Stimulated activated CD8-positive, alpha-beta memory T cell treated with anti-CD3 and anti-CD28 coated beads, Interleukin-4, amount 100 ng/mL, for 4 hours (primary cell): Measurements from ENCODE around the gene LOC128125822.
"Not testable (repeated sequence)": the region's sequence is repeated elsewhere in the genome, so short reads cannot be mapped to it uniquely, and the experiment has no call there.

Source experiments
- DNase-seq, 2 donors: peaks; one replicate each; pipeline ENCODE4 v3.0.0-alpha.2; 2020; ENCODE audit warnings: low read depth in 2 of 2, low spot score in 1 of 2

The LOC128125822 gene

DNA sequence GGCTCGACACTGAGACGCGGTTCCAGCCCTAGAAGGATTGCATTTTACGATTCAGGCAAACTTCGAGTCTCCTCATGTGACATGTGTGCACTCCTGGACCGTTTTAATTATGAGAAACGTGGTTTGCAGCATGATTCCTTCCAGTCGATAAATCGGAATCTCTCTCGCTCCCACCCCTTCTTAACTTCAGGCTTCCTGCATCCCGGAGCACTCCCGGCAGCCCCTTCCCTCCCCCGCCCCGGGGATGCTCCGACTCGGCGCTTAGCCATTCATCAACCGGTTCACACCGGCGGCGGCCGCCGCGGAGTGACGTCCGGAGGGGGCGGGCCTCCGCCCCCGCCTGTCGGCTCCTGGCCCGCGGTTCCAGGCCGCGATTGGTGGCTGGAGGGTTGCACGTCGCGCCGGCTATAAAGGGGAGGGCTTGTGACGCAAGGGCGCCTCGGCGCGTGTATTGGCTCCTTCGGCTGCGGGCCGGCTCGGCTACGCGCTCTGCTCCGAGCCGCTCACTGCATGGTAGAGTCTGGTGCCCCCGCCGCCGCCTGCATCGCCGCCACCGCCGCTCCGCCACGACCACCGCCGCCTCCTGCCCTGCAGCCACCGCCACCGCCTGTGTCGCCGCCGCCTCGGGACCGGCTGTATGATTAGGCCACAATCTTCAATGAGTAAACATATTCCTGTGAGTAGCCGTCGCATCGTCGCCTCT is at the start of gene LOC128125822, which contains the start of gene PTP4A1:
Gene LOC128125822 (plus strand): TSS at position 437 of the 703 bp plus-strand sequence.
Gene PTP4A1 (plus strand): TSS at position 437 of the 703 bp plus-strand sequence. CDS start 4,401 bp downstream, outside the sequence.
- peak; percentile 89 to 95 for DNase-seq

DNA sequence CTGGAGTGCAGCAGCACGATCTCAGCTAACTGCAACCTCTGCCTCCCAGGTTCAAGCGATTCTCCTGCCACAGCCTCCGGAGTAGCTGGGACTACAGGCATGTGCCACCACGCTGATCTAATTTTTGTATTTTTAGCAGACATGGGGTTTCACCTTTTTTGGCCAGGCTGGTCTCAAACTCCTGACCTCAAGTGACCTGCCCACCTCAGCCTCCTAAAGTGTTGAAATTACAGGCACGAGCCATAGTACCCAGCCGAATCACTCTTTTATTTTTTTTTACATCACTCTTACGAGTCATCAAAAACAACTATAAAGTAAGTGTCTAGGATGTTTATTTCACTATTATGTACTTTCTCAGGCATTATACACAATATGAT is 49.4 kb upstream of the LOC128125822 start:
- not testable (repeated sequence) for DNase-seq

DNA sequence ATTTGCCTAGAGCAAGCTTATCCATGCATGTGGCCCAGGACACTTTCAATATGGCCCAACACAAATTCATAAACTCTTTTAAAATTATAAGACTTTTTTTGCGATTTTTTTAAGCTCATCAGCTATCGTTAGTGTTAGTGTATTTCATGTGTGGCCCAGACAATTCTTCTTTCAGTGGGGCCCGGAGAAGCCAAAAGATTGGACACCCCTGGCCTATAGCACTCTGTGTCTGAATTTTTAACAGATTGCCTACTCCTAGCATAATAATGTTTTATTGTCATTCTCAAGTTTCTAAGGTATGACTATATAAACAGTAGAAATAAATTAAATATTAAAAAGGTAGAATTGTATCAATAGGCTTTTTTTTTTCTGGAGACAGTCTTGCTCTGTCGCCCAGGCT is 48.6 kb upstream of the LOC128125822 start:
- DNase-seq = no peak

DNA sequence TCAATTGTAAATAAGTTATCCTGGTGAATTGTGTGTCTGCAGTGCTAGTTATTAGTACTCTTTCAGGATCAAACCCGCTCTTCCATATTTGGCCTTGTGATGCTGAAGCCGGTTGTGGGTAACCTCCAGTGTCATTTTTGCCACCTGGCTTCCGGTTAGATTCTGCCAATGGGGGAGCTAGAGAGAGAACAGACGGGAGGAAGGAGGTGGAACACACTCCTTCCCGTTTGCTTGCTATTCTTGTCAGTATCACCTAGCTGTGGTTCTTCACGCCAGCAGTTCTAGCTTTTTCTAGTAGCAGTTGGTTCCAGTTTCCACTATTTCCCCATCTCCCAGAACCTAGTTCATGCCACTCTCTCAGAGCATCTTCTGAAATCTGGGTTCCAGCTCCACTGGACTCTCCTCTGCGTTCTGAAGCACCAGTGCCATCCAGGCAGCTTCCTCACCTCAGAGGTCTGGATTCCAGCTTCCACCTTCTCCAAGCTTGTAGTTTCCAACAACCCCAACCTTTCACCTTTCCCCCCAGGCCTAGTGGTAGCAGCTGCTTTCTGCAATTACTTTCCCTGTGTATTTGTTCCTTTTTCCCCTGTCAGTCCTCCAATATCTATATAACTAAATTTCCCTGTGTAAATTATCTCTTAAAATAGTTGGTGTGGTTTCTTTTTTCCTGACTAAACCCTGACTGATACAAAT is 46.9 kb upstream of the LOC128125822 start:
- DNase-seq = no peak

DNA sequence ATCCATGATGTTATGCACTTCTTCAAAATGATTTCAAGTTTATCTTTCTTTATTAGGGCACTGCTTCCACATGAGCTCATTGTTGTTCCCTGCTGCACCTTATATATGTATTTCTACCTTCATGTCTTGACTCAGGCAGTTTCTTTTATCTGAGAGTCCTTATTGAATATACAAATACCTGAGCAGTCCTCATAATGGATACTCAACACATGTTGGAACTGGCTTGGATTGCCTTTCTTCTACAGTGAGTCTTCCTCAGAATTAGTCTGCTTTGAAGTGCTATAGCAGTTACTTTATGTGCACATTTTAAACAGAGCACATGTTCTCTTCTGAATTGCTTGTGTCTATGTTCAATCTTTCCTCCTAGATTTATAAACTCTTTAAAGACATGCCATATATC is 45.3 kb upstream of the LOC128125822 start:
- no peak for DNase-seq

DNA sequence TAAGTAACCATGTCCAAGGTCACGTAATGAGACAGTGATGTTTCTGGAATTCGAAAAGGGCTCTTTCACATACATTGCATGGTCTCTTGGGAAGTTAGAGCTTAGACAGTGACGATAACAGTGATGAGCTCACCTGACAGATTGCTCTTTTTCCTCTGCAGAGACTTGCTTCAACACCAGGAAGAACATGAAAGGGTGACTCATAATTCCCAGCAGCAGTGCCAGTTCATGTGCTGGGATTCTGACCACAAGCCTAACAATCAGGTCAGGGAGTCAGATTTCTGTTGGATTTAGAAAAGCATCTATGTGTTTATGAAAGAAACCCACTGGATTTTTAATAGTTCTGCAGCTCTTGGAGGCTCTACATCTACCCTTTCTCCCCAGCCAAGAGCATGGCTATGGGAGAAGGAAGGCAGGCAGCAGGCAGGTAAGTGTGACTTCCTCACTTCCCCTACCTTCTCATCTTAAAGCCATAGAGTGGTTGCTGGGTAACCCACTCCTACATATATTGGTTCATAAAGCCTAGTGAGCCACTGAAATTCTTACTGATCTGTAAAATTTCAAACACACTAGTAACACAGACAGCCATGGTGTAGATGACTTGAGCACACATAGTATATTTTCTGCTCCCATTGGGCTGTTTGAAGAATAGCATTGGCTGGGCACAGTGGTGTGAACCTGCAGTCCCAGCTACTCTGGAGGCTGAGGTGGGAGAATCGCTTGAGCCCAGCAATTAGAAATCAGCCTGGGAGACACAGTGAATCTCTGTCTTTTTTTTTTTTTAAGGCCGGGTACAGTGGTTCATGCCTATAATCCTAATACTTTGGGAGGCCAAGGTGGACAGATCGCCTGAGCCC is 44.4 kb upstream of the LOC128125822 start:
- no peak for DNase-seq

DNA sequence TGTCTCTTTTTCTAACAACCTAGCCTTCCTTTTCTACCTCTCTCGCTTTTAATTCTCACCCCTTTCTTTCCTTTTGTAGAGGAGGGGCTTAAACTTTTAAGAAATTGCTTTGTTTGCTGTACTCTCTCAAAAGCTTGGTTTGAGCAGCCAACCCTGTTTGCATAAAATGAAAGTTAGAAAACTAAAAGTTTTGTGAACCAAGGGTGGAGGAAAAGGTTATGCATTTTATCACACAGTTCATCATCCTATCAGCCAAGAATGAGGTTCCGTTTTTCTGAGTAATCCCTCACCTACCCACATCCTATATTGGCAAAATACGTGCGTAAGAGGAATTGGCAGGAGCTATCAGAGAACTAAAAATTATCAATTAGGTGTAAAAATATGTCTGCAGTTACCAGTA is 42.8 kb upstream of the LOC128125822 start:
- DNase-seq = no peak

DNA sequence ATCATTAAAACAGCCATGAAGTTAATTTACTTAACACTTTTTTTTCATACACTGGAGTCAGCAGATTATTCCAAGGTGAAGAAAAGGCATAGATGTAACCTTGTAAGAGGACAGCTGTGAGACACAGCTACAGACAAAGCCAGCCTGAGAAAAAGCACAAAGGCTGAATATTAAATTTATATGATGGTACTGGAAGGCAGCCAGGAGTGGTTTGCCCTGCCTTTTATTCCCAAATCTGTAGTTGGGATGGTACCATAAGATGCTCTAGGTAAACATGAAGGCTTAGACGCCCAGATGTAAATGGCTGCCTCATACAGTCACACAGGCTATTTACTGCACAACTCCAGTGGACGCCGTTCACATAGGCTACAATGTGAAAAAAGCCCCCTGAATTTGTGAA is 42.1 kb upstream of the LOC128125822 start:
- DNase-seq = no peak

DNA sequence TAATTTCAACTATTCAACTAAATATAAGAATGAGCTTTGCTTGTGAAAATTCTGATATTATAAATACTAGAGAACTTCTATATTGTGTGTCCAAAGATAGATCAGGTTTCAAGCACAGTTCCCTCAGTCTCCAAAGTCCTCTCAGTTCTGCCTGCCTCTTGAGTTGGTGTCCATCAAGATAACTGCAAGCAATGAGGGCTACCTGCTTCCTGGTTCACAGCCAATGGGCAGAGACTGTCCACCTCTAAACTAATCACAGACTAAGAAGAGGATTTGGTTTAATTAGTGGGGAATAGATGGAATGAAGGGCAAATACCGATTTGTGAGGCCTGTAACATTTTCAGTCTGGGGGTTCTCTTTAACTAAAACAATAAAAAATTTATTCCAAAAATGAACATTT is 41.3 kb upstream of the LOC128125822 start:
- no peak for DNase-seq

DNA sequence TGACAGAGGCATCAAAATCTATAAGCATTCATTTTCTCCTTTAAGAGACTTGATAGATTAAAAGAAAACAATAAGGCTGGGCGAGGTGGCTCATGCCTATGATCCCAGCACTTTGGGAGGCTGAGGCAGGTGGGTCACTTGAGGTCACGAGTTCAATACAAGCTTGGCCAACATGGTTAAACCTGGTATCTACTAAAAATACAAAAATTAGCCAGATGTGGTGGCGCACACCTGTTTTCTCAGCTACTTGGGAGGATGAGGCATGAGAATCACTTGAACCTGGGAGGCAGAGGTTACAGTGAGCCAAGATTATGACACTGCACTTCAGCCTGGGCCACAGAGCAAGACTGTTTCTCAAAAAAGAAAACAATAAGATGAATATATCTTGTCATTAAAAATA is 39.3 kb upstream of the LOC128125822 start:
- DNase-seq = no peak

DNA sequence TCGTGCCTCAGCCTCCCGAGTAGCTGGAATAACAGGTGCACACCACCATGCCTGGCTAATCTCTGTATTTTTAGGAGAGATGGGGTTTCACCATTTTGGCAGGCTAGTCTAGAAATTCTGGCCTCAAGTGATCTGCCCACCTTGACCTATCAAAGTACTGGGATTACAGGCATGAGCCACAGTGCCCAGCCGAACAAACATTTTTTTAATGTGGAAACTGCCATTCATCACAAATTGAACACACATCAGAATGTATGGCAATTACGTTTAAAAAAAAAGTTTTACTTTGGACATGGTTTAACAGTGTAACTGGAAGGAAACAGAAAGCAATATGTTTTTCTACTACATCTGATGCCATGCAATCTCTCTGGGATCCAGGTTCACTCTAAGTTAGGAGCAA is 38.3 kb upstream of the LOC128125822 start:
- no peak for DNase-seq

DNA sequence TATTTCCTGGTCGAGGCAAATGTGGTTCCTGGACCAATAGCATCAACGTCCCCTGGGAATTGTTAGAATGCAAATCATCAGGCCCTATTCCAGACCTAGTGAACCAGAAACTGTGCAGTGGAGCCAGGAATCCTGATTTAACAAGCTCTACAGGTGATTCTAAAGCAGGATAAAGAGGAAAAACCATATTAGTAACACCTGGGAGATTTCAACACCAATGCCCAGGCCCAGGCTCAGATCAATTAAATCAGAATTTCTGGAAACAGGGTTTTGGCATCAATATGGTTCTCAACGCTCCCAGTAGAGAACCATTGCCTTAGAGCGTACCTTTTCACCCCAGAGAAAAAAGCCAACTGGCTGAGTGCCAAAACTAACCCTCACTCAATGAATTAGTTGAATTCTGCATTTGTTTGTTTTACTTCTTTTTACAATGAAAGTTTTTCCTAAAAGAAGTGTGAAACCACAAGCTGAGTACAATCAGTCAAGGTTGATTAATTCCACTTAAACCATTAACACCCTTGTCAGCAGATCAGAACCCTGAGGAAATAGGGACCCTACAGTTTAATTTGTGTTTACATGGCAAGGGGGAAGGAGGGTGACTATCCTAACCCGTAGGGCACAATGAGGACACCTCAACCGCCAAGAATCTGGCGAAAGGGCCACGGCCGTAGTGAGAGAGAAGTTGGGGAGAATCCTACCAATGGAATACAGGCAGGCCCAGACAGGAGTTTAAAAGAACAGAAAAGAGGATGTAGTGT is 34.9 kb upstream of the LOC128125822 start:
- no peak for DNase-seq

DNA sequence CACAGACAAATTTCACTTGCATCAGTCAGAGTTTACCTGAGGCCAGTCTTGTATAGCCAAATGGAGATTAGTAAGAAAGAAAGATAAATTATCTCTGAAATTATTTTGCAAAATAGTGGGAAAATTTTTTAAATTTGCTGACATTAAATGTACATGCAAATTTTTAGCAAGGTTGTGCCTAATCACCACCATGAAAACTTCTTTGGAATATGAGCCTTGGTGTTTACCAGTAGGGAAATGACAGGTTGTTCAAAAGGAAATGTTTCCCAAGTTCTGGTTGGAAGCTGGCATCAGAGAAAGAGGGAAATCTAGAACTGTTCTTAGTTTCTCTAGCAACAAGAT is 34.4 kb upstream of the LOC128125822 start:
- DNase-seq = no peak

DNA sequence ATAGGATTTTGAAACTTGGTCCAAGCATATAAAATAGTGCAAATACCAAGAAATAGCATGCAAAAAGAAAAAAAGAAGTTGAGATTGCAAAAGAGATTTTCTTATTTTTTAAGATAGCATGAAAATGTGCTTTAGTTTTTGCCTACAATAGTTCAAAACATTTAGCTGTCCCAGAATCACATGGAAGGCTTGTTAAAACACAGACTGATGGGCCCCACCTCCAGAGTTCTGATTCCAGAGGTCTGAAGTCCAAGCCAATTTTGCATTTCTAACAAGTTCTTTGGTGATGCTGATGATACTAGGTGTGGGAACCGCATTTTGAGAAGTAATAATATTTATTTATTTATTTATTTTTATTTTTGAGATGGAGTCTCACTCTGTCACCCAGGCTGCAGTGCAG is 33.7 kb upstream of the LOC128125822 start:
- DNase-seq = no peak

DNA sequence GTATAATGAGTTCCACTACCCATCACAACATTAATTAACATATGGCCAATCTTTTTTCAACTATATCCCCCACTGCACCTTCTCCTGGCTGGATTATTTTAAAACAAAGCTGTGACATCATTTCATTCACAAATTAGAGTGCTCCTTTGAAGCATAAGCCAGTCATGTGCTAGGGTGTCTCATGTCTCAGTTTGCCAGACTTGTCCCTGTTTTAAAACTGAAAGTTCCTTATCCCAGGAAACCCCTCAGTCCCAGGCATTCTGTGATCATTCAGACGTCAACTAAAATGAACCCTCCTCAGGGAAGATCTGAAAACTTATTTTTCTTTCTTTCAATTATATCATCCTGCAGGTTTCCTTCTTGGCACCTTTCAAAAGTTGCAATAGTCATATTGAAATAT is 29.3 kb upstream of the LOC128125822 start:
- no peak for DNase-seq

DNA sequence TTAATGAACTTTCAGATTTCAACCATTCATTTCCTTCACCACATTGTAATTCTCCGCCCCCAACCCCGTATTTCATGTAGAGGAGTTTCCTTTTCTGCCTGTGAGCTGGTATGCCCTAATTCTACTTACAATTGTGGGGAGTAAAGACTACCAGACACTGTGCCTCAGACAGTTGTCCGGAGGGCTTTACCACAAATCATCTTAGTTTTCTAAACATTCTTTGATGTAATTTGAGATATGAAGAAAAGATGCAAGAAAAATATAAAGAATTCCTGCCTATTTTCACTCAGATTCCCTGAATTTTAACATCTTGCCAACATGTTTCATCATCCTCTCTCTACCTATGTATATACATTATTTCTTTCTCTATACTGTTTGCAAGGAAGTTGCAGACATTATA is 28.3 kb upstream of the LOC128125822 start:
- no peak for DNase-seq

DNA sequence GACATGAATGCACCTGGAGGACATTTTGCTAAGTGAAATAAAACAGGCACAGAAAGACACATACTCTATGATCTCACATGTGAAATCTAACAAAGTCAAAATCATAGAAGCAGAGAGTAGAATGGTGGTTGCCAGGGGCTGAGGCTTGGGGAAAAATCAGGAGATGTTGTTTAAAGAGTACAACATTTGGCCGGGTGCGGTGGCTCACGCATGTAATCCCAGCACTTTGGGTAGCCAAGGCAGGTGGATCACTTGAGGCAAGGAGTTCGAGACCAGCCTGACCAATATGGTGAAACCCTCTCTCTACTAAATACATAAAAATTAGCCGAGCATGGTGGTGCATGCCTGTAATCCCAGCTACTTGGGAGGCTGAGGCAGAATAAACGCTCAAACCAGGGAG is 26.0 kb upstream of the LOC128125822 start:
- DNase-seq = no peak

DNA sequence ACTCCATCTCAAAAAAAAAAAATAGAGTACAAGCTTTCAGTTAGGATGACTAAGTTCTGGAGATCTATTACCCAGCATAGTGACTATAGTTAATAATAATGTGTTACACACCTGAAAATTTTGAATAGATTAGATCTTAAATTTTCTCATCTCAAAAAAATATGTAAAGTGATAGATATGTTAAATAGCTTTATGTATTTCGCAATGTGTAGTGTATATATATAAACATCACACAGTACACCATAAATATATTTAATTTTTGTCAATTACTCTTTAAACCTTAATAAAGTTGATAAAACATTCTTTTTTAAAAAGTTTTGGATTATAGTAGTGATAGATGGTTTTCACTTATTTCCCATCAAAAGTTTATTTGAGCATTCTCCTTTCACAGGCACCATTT is 25.6 kb upstream of the LOC128125822 start:
- DNase-seq = no peak

DNA sequence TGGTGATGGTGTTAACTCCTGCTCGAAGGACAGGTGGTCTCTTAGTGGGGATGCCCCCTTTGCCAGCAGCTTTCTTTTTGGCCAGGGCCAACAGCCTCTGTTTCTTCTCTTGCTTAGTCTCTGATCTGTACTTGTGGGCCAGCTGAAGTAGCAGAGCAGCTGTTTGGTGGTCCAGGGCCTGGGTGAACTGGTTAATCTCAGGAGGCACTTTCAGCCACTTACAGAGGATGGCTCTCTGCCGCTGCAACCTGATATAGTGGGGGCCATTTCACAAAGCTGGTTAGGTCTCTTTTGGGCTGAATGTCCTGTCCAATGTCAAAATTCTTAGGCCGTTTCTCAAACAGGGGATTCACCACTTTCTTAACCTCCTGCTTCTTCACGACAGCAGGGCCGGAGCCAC is 23.2 kb upstream of the LOC128125822 start:
- no peak for DNase-seq

DNA sequence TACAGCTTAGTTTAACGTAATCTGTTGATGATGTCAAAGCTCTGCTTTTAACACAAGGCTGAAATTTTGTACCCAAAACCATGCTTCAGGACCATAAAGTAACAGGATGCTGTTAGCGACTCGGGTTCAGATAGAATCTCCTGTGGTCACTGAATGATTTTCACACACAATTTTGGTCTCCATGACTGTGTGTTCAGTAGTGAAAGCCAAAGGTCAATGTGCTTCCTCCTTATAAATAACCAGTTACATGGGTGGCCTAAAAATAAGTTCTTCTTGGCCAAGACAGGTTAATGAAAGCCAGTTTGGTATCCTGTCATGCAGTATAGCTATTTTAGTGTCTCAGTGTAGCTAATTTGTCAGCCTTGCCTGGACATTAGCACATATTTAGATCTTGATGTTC is 19.1 kb upstream of the LOC128125822 start:
- no peak for DNase-seq

DNA sequence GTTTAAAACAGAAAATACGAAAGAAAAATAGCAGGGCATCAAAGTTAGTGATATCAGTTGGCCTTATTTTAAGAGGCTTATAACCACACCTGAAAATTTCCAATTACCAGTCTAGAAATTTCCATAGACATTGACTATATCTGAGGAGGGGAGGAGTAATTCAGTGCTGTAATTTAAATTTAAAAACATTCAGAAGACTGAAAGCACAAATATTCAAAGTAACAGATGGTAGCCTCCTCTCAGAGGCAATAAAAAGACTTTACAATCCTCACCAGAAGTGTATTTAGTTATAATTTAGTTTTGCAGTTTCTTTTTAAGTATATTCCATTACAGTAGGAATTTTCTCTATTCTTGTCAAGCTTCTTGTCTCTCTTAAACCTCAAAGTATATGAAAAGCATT is 18.4 kb upstream of the LOC128125822 start:
- no peak for DNase-seq
